Adrenal gland (tissue), 12 donors: ENCODE results near the gene DRICH1. TPM values are rescaled to one million over a fixed set of nuclear protein-coding genes. Genes with fewer than 3 reads are reported as not detected.

Source experiments
- DNase-seq, 7 donors: peaks; one replicate each; pipeline ENCODE4 v3.0.0-alpha.2; 2019 to 2020
- H3K27ac ChIP-seq, 5 donors: fragments of 200-600 bp; sonication (generic) in 4 of 5; 1 replicate in 3 of 5; 2 replicates in 2 of 5; pipeline versions ENCODE4 v1.5.1 to v1.8.0; 2016 to 2020; ENCODE audit warnings: mild to moderate bottlenecking in 1 of 5
- H3K27me3 ChIP-seq: fragments of 200-600 bp; 2 replicates; pipeline ENCODE4 v1.8.0; 2021
- H3K36me3 ChIP-seq, 2 donors: fragments of 200-600 bp; replicated peaks in 1 of 2; 1 replicate in 1 of 2; 2 replicates in 1 of 2; pipeline versions ENCODE4 v1.5.1 to v1.8.0; 2018 to 2022
- H3K4me1 ChIP-seq, 2 donors: fragments of 200-600 bp; replicated peaks in 1 of 2; 1 replicate in 1 of 2; 2 replicates in 1 of 2; pipeline versions ENCODE4 v1.5.1 to v1.8.0; 2018 to 2021
- H3K4me3 ChIP-seq, 4 donors: fragments of 200-600 bp; sonication (generic) in 3 of 4; one replicate each; pipeline ENCODE4 v1.5.1; 2016 to 2018
- H3K9me3 ChIP-seq, 3 donors: fragments of 200-600 bp; sonication (generic) in 1 of 3; replicated peaks in 1 of 3; 1 replicate in 2 of 3; 2 replicates in 1 of 3; pipeline versions ENCODE4 v1.5.1 to v1.8.0; 2016 to 2021
- CTCF ChIP-seq, 6 experiments: fragments of 450-650 bp in 4 of 6; fragments of 200-600 bp in 2 of 6; sonication (generic) in 1 of 6; IDR thresholded peaks; 1 replicate in 5 of 6; 2 replicates in 1 of 6; pipeline versions ENCODE4 v1.5.1 to v1.8.0; 2016 to 2021; ENCODE audit warnings: antibody characterized with exemption in 6 of 6, mild to moderate bottlenecking in 2 of 6, moderate library complexity in 1 of 6
- POLR2A ChIP-seq, 2 donors: fragments of 450-650 bp; IDR thresholded peaks; one replicate each; pipeline ENCODE4 v1.6.1; 2017; ENCODE audit warnings: antibody characterized with exemption in 2 of 2, mild to moderate bottlenecking in 2 of 2, moderate library complexity in 1 of 2
- WGBS, 4 donors: extraction: QIAGEN DNeasy Blood & Tissue Kit in 2 of 4; methylation state at CpG; one replicate each; pipeline versions ENCODE4 v1.1.5 to v1.1.7; 2013 to 2017; 5-methylcytosine and 5-hydroxymethylcytosine counted together
- intact Hi-C, 2 donors: fragments of 100-400 bp; cut with DNase I; formaldehyde crosslinking; loops; one replicate each; pipeline versions ENCODE4 v1.14.1 to v1.15.0; 2022 to 2023
- polyA plus RNA-seq, 3 donors: library from polyadenylated mRNA; stranded (reverse); fragments of 200-250 nt in 2 of 3; fragments of 350-450 nt in 1 of 3; fragmentation: Illumina TruSeq in 1 of 3; extraction: RNeasy Lipid Tissue Mini Kit (QIAGEN cat#74804) in 1 of 3; gene quantifications; one replicate each; pipeline ENCODE4 v1.2.3, GENCODE V29; 2013 to 2014
- total RNA-seq, 9 donors: library from RNA; depleted of rRNA in 4 of 9; stranded (reverse); fragments of >200 nt in 4 of 9; fragments of 120-200 nt in 1 of 9; fragmentation: NEBNext Ultra II Directional in 1 of 9; extraction: Animal tissue kit (Norgen Biotek cat#: 25700) in 1 of 9; gene quantifications; one replicate each; pipeline versions ENCODE4 v1.1.0 to v1.2.4, GENCODE V29; 2013 to 2023
- donor health status: healthy with polysubstance abuse.
- donor health status: Bipolar disorder and iron deficiency.
- donor health status: DM: yes; HTN: yes; CAD: no.
- donor health status: DM: no; HTN: no; CAD: no.
- donor health status: DM: no; HTN: no; CAD: no.
- donor health status: DM: yes; HTN: yes; CAD: no.

Gene DRICH1
- total and polyA plus RNA-seq, 12 donors: 0.26 to 6.0 (median 1.0) TPM; not detected in 5

- TF ChIP-seq CTCF (IDR thresholded peaks at IDR 0.05): no peak
- Histone ChIP-seq H3K4me1 (no peaks in the 10 kb centered on the region), H3K27ac (no peak within 1 kb of the TSS), H3K27me3 (no peaks in the 10 kb centered on the region), H3K4me3 (no peak within 1 kb of the TSS), H3K9me3 (no peaks in the 10 kb centered on the region), H3K36me3 (no peaks in the 10 kb centered on the region)
- WGBS, 4 donors: 69 to 88% (median 81%) methylated on average over 5 to 12 of the region's 12 CpGs
- no peak for DNase-seq
- intact Hi-C loops: no loop called here
These were observed 52.1 kb downstream of the DRICH1 start, which contains the start of gene IGLL1 for GRCh38 chr22:23579870-23580575. Gene IGLL1 (minus strand): TSS chr22:23580290. CDS start chr22:23580190, 100 bp downstream.

- no peaks in the 10 kb centered on the region for H3K36me3 ChIP-seq
- TF ChIP-seq POLR2A (IDR thresholded peaks at IDR 0.05) (no peak), CTCF (IDR thresholded peaks at IDR 0.05) (no peak)
- no peaks in the 10 kb centered on the region for H3K27me3 ChIP-seq
- intact Hi-C loops: no loop called here
- no peaks in the 10 kb centered on the region for H3K4me1 ChIP-seq
- H3K27ac ChIP-seq: no peak overlapping the region
- no peaks in the 10 kb centered on the region for H3K9me3 ChIP-seq
- no peak for DNase-seq
- no peak overlapping the region for H3K4me3 ChIP-seq
- WGBS, 4 donors: 77 to 86% (median 80%) methylated on average over 5 of the region's 5 CpGs
These were observed 52.8 kb downstream of the DRICH1 start for GRCh38 chr22:23579280-23579679.

GRCh38 chr22:23578306-23578705 lies 53.8 kb downstream of the DRICH1 start:
- no peak overlapping the region for H3K27ac ChIP-seq
- TF ChIP-seq POLR2A (IDR thresholded peaks at IDR 0.05) (no peak), CTCF (IDR thresholded peaks at IDR 0.05) (no peak)
- intact Hi-C loops: no loop called here
- no peaks in the 10 kb centered on the region for H3K9me3 ChIP-seq
- WGBS, 4 donors: 72 to 79% (median 75%) methylated on average over 6 to 11 of the region's 11 CpGs
- H3K4me3 ChIP-seq: no peak overlapping the region
- DNase-seq: no peak
- no peaks in the 10 kb centered on the region for H3K27me3 ChIP-seq
- no peaks in the 10 kb centered on the region for H3K36me3 ChIP-seq
- H3K4me1 ChIP-seq: no peaks in the 10 kb centered on the region

GRCh38 chr22:23576681-23577080 lies 55.4 kb downstream of the DRICH1 start:
- intact Hi-C loops: no loop called here
- H3K27ac ChIP-seq: no peak overlapping the region
- H3K27me3 ChIP-seq: no peaks in the 10 kb centered on the region
- no peak for DNase-seq
- 70 to 80% (median 71%) methylated on average over 5 of the region's 5 CpGs for WGBS, 4 donors
- TF ChIP-seq CTCF (IDR thresholded peaks at IDR 0.05) (no peak), POLR2A (IDR thresholded peaks at IDR 0.05) (no peak)
- H3K9me3 ChIP-seq: no peaks in the 10 kb centered on the region
- no peaks in the 10 kb centered on the region for H3K36me3 ChIP-seq
- no peaks in the 10 kb centered on the region for H3K4me1 ChIP-seq
- no peak overlapping the region for H3K4me3 ChIP-seq
